Mammary epithelial cell (primary cell): ENCODE measurements around the gene MTMR10.

Experiments
- CTCF ChIP-seq, 2 donors: IDR thresholded peaks in 1 of 2; conservative IDR thresholded peaks in 1 of 2; 2 replicates each; pipeline ENCODE4 v1.5.1; 2011 to 2012; ENCODE audit warnings: inconsistent platforms in 2 of 2, low read length in 2 of 2, mild to moderate bottlenecking in 2 of 2, control low read depth in 1 of 2, low read depth in 1 of 2; ENCODE audit not compliant: insufficient read depth in 1 of 2; ENCODE audit errors: extremely low read depth in 1 of 2
- EZH2 ChIP-seq: IDR thresholded peaks from 2 replicates; pipeline ENCODE4 v1.6.1; 2012; ENCODE audit warnings: low read length, inconsistent platforms, borderline replicate concordance

DNA sequence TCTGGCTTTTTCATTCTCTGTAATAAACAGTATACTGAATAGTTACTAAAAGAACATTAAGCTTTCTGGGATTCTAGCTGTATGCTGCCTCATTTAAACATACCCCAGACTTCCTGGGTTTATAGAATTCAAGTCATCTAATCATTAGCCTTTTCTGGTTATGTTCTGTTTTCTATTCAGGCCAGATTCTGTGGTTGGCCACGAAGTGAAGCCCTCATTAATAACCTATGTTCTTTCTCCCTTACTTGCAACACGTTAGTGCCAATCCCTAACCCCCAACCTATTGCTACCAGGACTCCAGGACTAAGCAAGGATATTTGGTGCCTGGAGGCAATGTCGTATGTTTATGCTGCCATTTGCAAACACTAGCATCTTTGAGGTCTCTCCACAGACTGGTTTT is 28.6 kb upstream of the MTMR10 start:
- TF ChIP-seq CTCF (conservative IDR thresholded peaks at IDR 0.05 in 1 of 2, IDR thresholded peaks at IDR 0.05 in 1 of 2; ENCODE audit: extremely low read depth in 1 of 2, insufficient read depth in 1 of 2, low read depth in 1 of 2, low read length in 2 of 2), result no peak
- TF ChIP-seq EZH2, result no peak
